ENCODE data around the gene TEDC1. TPM values are rescaled to one million over a fixed set of nuclear protein-coding genes. Genes with fewer than 3 reads are reported as not detected.

Gene TEDC1
- polyA plus RNA-seq, 1 donor (not counting 4 experiments of a cell fraction or from before 2014, with no cell fraction given) = 5.0 TPM

- dilution Hi-C loops (cut with MboI; ENCODE audit: extremely low pct_ligation_motif_present, low sequenced_read_pairs) = no loop called here
- no peaks in the 10 kb centered on the region for H3K9me1 ChIP-seq (ENCODE audit: control insufficient read depth, extremely low read depth, insufficient read depth, low read length)
- TF ChIP-seq EZH2 (IDR thresholded peaks at IDR 0.05; ENCODE audit: low read length) (no peak), CTCF (optimal IDR thresholded peaks at IDR 0.05 in 1 of 3, IDR thresholded peaks at IDR 0.05 in 1 of 3, conservative IDR thresholded peaks at IDR 0.05 in 1 of 3; ENCODE audit: extremely low read depth in 1 of 3, insufficient read depth in 2 of 3, low read length in 3 of 3) (no peak)
- peak overlapping the region in 1 of 3 experiments; percentile 7 for H3K4me3 ChIP-seq (ENCODE audit: control insufficient read depth in 2 of 3, extremely low read depth in 1 of 3, insufficient read depth in 2 of 3, low read depth in 1 of 3, low read length in 3 of 3)
- FAIRE-seq (no peak), DNase-seq (ENCODE audit: low read depth, low spot score) (no peak)
- no peaks in the 10 kb centered on the region for H3K9me3 ChIP-seq (ENCODE audit: control insufficient read depth, low read depth, low read length)
- no peak overlapping the region for H3K27ac ChIP-seq (ENCODE audit: control insufficient read depth, insufficient read depth, low read length)
- H3K4me2 ChIP-seq (ENCODE audit: control insufficient read depth, extremely low read depth, insufficient read depth, low read depth, low read length) = peak overlapping the region; percentile 48
- peaks cover 5% of the 10 kb centered on the region for H4K20me1 ChIP-seq (ENCODE audit: control insufficient read depth, extremely low read depth, insufficient read depth, low read length)
- H3K27me3 ChIP-seq (ENCODE audit: control insufficient read depth, extremely low read depth, insufficient read depth, low read length) = peaks cover 35% of the 10 kb centered on the region
- peaks cover 28% of the 10 kb centered on the region for H3K4me1 ChIP-seq (ENCODE audit: control insufficient read depth, extremely low read depth, insufficient read depth, low read length)
- no peak overlapping the region for H3K9ac ChIP-seq (ENCODE audit: control insufficient read depth, extremely low read depth, insufficient read depth, low read length)
- no peaks in the 10 kb centered on the region for H3K79me2 ChIP-seq (ENCODE audit: control insufficient read depth, insufficient read depth, low read length)
- H2AFZ ChIP-seq (ENCODE audit: control insufficient read depth, low read length) = no peak overlapping the region
- H3K36me3 ChIP-seq (ENCODE audit: control insufficient read depth in 2 of 2, extremely low read depth in 1 of 2, insufficient read depth in 2 of 2, low read length in 2 of 2) = no peaks in the 10 kb centered on the region
Observed at GRCh38 chr14:105487449-105487985, 3.5 kb upstream of the TEDC1 start.

GRCh38 chr14:105487986-105488777 lies 2.9 kb upstream of the TEDC1 start:
- Histone ChIP-seq H3K9me3 (ENCODE audit: control insufficient read depth, low read depth, low read length) (no peaks in the 10 kb centered on the region), H3K27ac (ENCODE audit: control insufficient read depth, insufficient read depth, low read length) (no peak overlapping the region), H3K9ac (ENCODE audit: control insufficient read depth, extremely low read depth, insufficient read depth, low read length) (no peak overlapping the region), H3K79me2 (ENCODE audit: control insufficient read depth, insufficient read depth, low read length) (no peaks in the 10 kb centered on the region), H3K4me2 (ENCODE audit: control insufficient read depth, extremely low read depth, insufficient read depth, low read depth, low read length) (no peak overlapping the region), H3K27me3 (ENCODE audit: control insufficient read depth, extremely low read depth, insufficient read depth, low read length) (peaks cover 35% of the 10 kb centered on the region), H3K36me3 (ENCODE audit: control insufficient read depth in 2 of 2, extremely low read depth in 1 of 2, insufficient read depth in 2 of 2, low read length in 2 of 2) (peaks cover 0 to 1% of the 10 kb centered on the region in 2 experiments), H2AFZ (ENCODE audit: control insufficient read depth, low read length) (no peak overlapping the region), H4K20me1 (ENCODE audit: control insufficient read depth, extremely low read depth, insufficient read depth, low read length) (peaks cover 5% of the 10 kb centered on the region), H3K4me1 (ENCODE audit: control insufficient read depth, extremely low read depth, insufficient read depth, low read length) (peaks cover 21% of the 10 kb centered on the region), H3K4me3 (ENCODE audit: control insufficient read depth in 2 of 3, extremely low read depth in 1 of 3, insufficient read depth in 2 of 3, low read depth in 1 of 3, low read length in 3 of 3) (no peak overlapping the region), H3K9me1 (ENCODE audit: control insufficient read depth, extremely low read depth, insufficient read depth, low read length) (no peaks in the 10 kb centered on the region)
- FAIRE-seq (no peak), DNase-seq (ENCODE audit: low read depth, low spot score) (no peak)
- TF ChIP-seq EZH2 (IDR thresholded peaks at IDR 0.05; ENCODE audit: low read length) = no peak
- no peak for TF ChIP-seq CTCF (optimal IDR thresholded peaks at IDR 0.05 in 1 of 3, IDR thresholded peaks at IDR 0.05 in 1 of 3, conservative IDR thresholded peaks at IDR 0.05 in 1 of 3; ENCODE audit: extremely low read depth in 1 of 3, insufficient read depth in 2 of 3, low read length in 3 of 3)
- dilution Hi-C loops (cut with MboI; ENCODE audit: extremely low pct_ligation_motif_present, low sequenced_read_pairs) = no loop called here

Measured in keratinocyte (primary cell).